ENCODE data around the gene TBC1D9B. TPM values are rescaled to one million over a fixed set of nuclear protein-coding genes. Genes with fewer than 3 reads are reported as not detected.
"Not testable (repeated sequence)": the region's sequence is repeated elsewhere in the genome, so short reads cannot be mapped to it uniquely, and the experiment has no call there.

Gene TBC1D9B
- total RNA-seq, 2 experiments from 2014 or later: 40.2 to 40.4 TPM

GRCh38 chr5:179837076-179838011 is 70.4 kb downstream of the TBC1D9B start:
- Mint-ChIP-seq H3K27ac (peak overlapping the region; percentile 77), H3K4me3 (no peak overlapping the region), H3K27me3 (ENCODE audit: low read depth) (no peaks in the 10 kb centered on the region), H3K4me1 (ENCODE audit: low read depth) (peaks cover 17% of the 10 kb centered on the region), H3K36me3 (ENCODE audit: low read depth) (peaks cover 38% of the 10 kb centered on the region), H3K9me3 (no peaks in the 10 kb centered on the region)
- intact Hi-C loops (cut with micrococcal nuclease): loop anchor here (2.0 kb wide), 1 partner anchor 17 kb away; the partner anchor contains the start of gene SQSTM1
- DNase-seq: no peak
- CTCF ChIA-PET: interaction anchor here (1.0 to 1.9 kb wide), 3 partner anchors 10 to 36 kb away, joined by 4 to 9 read pairs (median 5); no protein-coding TSS in a partner anchor

- Mint-ChIP-seq H3K9me3 (no peaks in the 10 kb centered on the region), H3K4me1 (ENCODE audit: low read depth) (peaks cover 17% of the 10 kb centered on the region), H3K4me3 (peak overlapping the region; percentile 9), H3K36me3 (ENCODE audit: low read depth) (peaks cover 41% of the 10 kb centered on the region), H3K27ac (peak overlapping the region; percentile 77), H3K27me3 (ENCODE audit: low read depth) (no peaks in the 10 kb centered on the region)
- intact Hi-C loops (cut with micrococcal nuclease): loop anchor here (1.0 to 2.0 kb wide), 4 partner anchors 9 to 34 kb away; partner anchors contain the start of genes MRNIP and SQSTM1
- CTCF ChIA-PET: interaction anchor here (1.0 to 1.9 kb wide), 3 partner anchors 9 to 35 kb away, joined by 4 to 9 read pairs (median 5); no protein-coding TSS in a partner anchor
- peak; percentile 79 for DNase-seq
Measured at GRCh38 chr5:179836225-179837019, 71.3 kb downstream of the TBC1D9B start.

DNA sequence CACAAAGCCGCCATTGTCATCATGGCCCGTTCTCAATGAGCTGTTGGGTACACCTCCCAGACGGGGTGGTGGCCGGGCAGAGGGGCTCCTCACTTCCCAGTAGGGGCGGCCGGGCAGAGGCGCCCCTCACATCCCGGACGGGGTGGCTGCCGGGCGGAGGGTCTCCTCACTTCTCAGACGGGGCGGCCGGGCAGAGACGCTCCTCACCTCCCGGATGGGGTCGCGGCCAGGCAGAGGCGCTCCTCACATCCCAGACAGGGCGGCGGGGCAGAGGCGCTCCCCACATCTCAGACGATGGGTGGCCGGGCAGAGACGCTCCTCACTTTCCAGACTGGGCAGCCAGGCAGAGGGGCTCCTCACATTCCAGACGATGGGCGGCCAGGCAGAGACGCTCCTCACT is 72.8 kb downstream of the TBC1D9B start:
- H3K27me3 Mint-ChIP-seq (ENCODE audit: low read depth); intact Hi-C loops (cut with micrococcal nuclease); H3K27ac Mint-ChIP-seq; H3K9me3 Mint-ChIP-seq; CTCF ChIA-PET; H3K4me3 Mint-ChIP-seq; DNase-seq: not testable (repeated sequence)
- Mint-ChIP-seq H3K4me1 (ENCODE audit: low read depth) (peaks cover 17% of the 10 kb centered on the region), H3K36me3 (ENCODE audit: low read depth) (peaks cover 47% of the 10 kb centered on the region)

GRCh38 chr5:179834120-179834519 is 73.6 kb downstream of the TBC1D9B start:
- no peak overlapping the region for H3K4me3 Mint-ChIP-seq
- no peak for DNase-seq
- H3K27ac Mint-ChIP-seq: no peak overlapping the region
- no peaks in the 10 kb centered on the region for H3K9me3 Mint-ChIP-seq
- H3K36me3 Mint-ChIP-seq (ENCODE audit: low read depth): peaks cover 52% of the 10 kb centered on the region
- H3K27me3 Mint-ChIP-seq (ENCODE audit: low read depth): no peaks in the 10 kb centered on the region
- peaks cover 17% of the 10 kb centered on the region for H3K4me1 Mint-ChIP-seq (ENCODE audit: low read depth)
- intact Hi-C loops (cut with micrococcal nuclease): no loop called here
- CTCF ChIA-PET: no interaction called here

- intact Hi-C loops (cut with micrococcal nuclease): no loop called here
- peaks cover 55% of the 10 kb centered on the region for H3K36me3 Mint-ChIP-seq (ENCODE audit: low read depth)
- H3K9me3 Mint-ChIP-seq: no peaks in the 10 kb centered on the region
- CTCF ChIA-PET: no interaction called here
- DNase-seq: no peak
- peak overlapping the region; percentile 50 for H3K27ac Mint-ChIP-seq
- no peaks in the 10 kb centered on the region for H3K27me3 Mint-ChIP-seq (ENCODE audit: low read depth)
- H3K4me1 Mint-ChIP-seq (ENCODE audit: low read depth): peaks cover 19% of the 10 kb centered on the region
- H3K4me3 Mint-ChIP-seq: no peak overlapping the region
Measured at GRCh38 chr5:179833709-179834070, 74.0 kb downstream of the TBC1D9B start.

DNA sequence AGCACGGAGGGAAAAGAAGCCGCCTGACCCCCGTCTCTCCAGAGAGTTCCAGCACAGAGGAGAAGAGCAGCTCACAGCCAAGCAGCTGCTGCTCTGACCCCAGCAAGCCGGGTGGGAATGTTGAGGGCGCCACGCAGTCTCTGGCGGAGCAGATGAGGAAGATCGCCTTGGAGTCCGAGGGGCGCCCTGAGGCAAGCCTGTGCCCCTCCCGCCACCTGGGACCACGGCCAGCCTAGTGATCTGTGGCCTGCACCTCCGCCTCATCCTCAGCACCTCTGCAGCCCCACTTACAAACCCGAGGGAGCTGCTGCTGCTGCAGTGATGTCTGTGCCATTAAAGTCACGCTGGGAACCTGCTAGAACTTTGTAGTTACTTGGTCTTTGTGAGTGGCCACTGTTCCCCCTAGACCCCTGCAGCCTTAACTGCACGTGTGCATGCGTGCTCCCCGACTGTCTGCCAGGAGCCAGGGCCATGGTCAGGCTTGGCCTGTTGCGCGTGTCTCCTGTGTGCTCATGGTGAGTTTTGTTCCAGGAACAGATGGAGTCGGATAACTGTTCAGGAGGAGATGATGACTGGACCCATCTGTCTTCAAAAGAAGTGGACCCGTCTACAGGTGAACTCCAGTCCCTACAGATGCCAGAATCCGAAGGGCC is 74.5 kb downstream of the TBC1D9B start:
- CTCF ChIA-PET: interaction anchor here (1.5 kb wide), 1 partner anchor 31 kb away, joined by 5 read pairs; no protein-coding TSS in a partner anchor
- peaks cover 21% of the 10 kb centered on the region for H3K4me1 Mint-ChIP-seq (ENCODE audit: low read depth)
- no peaks in the 10 kb centered on the region for H3K9me3 Mint-ChIP-seq
- H3K4me3 Mint-ChIP-seq: no peak overlapping the region
- H3K36me3 Mint-ChIP-seq (ENCODE audit: low read depth): peaks cover 59% of the 10 kb centered on the region
- H3K27me3 Mint-ChIP-seq (ENCODE audit: low read depth): no peaks in the 10 kb centered on the region
- peak overlapping the region; percentile 50 for H3K27ac Mint-ChIP-seq
- intact Hi-C loops (cut with micrococcal nuclease): no loop called here
- DNase-seq: no peak

GRCh38 chr5:179832039-179832745 is 75.5 kb downstream of the TBC1D9B start:
- intact Hi-C loops (cut with micrococcal nuclease): no loop called here
- DNase-seq: no peak
- H3K36me3 Mint-ChIP-seq (ENCODE audit: low read depth): peaks cover 64% of the 10 kb centered on the region
- no peaks in the 10 kb centered on the region for H3K27me3 Mint-ChIP-seq (ENCODE audit: low read depth)
- H3K4me3 Mint-ChIP-seq: no peak overlapping the region
- CTCF ChIA-PET: interaction anchor here (0.6 to 1.5 kb wide), 2 partner anchors 30 to 43 kb away, joined by 5 read pairs; no protein-coding TSS in a partner anchor
- no peaks in the 10 kb centered on the region for H3K9me3 Mint-ChIP-seq
- no peak overlapping the region for H3K27ac Mint-ChIP-seq
- peaks cover 29% of the 10 kb centered on the region for H3K4me1 Mint-ChIP-seq (ENCODE audit: low read depth)

DNA sequence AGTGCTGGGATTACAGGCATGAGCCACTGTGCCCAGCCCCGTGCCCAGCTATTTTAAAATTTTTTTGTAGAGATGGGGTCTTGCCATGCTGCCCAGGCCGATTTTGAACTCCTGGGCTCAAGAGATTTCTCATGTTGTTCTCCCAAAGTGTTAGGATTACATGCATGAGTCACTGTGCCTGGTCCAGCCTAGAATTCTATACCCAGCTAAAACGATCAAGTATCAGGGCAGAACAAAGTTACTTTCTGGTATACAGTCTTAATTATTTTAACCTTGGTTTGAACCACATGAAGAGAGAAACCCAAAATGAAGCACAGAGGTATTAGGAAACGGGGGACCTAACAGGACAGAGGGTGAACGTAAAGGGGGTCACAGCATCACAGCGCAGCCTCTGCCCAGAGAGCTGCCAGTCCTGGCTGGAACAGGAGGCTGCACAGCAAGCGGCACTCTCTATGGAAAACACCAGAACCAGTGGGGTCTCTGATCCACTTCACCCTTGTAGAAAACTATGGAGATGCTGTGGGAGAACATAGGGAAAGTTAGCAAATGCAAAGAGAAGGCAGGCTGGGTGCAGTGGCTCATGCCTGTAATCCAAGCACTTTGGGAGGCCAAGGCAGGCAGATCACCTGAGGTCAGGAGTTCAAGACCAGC is 76.8 kb downstream of the TBC1D9B start:
- peak overlapping the region; percentile 2 for H3K27ac Mint-ChIP-seq
- no peak for DNase-seq
- H3K4me1 Mint-ChIP-seq (ENCODE audit: low read depth): peaks cover 22% of the 10 kb centered on the region
- no peak overlapping the region for H3K4me3 Mint-ChIP-seq
- H3K36me3 Mint-ChIP-seq (ENCODE audit: low read depth): peaks cover 57% of the 10 kb centered on the region
- intact Hi-C loops (cut with micrococcal nuclease): no loop called here
- CTCF ChIA-PET: interaction anchor here (0.9 kb wide), 1 partner anchor 29 kb away, joined by 6 read pairs; no protein-coding TSS in a partner anchor
- H3K27me3 Mint-ChIP-seq (ENCODE audit: low read depth): no peaks in the 10 kb centered on the region
- no peaks in the 10 kb centered on the region for H3K9me3 Mint-ChIP-seq

DNA sequence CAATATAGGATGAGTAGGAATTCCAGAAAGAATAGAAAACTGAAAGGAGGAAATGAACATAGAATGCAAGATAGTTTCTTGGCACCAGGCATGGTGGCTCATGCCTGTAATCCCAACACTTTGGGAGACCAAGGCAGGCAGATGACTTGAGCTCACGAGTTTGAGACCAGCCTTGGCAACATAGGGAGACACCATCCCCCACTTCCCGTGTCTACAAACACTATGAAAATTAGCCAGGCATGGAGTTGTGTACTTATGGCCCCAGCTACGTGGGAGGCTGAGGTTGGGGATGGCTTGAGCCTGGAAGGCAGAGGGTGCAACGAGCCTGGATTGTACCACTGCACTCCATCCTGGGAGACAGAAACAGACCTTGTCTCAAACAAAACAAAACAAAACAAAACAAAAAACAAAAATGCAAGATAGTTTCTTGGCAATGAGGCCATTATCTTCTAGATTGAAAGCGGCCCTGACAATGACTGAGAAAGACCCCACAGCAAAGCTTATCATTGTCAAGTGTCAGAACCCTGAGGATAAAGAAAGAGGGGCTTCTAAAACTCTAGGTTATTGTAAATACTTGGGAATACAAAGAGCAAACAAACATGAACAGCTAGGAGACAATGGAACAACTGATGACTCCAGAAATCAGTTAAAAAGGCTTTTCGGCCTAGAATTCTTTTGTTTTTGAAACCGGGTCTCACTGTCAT is 77.8 kb downstream of the TBC1D9B start:
- H3K27ac Mint-ChIP-seq: no peak overlapping the region
- H3K36me3 Mint-ChIP-seq (ENCODE audit: low read depth): peaks cover 50% of the 10 kb centered on the region
- intact Hi-C loops (cut with micrococcal nuclease): no loop called here
- peaks cover 22% of the 10 kb centered on the region for H3K4me1 Mint-ChIP-seq (ENCODE audit: low read depth)
- CTCF ChIA-PET: interaction anchor here (0.9 kb wide), 1 partner anchor 28 kb away, joined by 6 read pairs; no protein-coding TSS in a partner anchor
- no peak overlapping the region for H3K4me3 Mint-ChIP-seq
- no peaks in the 10 kb centered on the region for H3K9me3 Mint-ChIP-seq
- DNase-seq: no peak
- no peaks in the 10 kb centered on the region for H3K27me3 Mint-ChIP-seq (ENCODE audit: low read depth)

GRCh38 chr5:179828756-179829421 is 78.8 kb downstream of the TBC1D9B start:
- intact Hi-C loops (cut with micrococcal nuclease): no loop called here
- H3K36me3 Mint-ChIP-seq (ENCODE audit: low read depth): peaks cover 55% of the 10 kb centered on the region
- CTCF ChIA-PET: interaction anchor here (0.6 to 0.8 kb wide), 2 partner anchors 18 to 27 kb away, joined by 3 read pairs; no protein-coding TSS in a partner anchor
- H3K4me3 Mint-ChIP-seq: no peak overlapping the region
- peak overlapping the region; percentile 54 for H3K27ac Mint-ChIP-seq
- H3K9me3 Mint-ChIP-seq: no peaks in the 10 kb centered on the region
- peaks cover 26% of the 10 kb centered on the region for H3K4me1 Mint-ChIP-seq (ENCODE audit: low read depth)
- H3K27me3 Mint-ChIP-seq (ENCODE audit: low read depth): no peaks in the 10 kb centered on the region
- no peak for DNase-seq

Measured in activated naive CD4-positive, alpha-beta T cell treated with anti-CD3 and anti-CD28 coated beads for 36 hours (primary cell).